Upper lobe of left lung (tissue), 4 donors: Measurements from ENCODE around the gene FDX2.

Experiments
- EP300 ChIP-seq, 4 donors: sonication (generic); formaldehyde crosslinking; IDR thresholded peaks; one replicate each; pipeline ENCODE4 v1.5.1; 2017; ENCODE audit warnings: antibody characterized with exemption in 4 of 4, control low read depth in 2 of 4
- TF ChIP-seq, protein P1 (sequence below), 6 experiments: fragments of 450-650 bp in 4 of 6; fragments of 200-600 bp in 2 of 6; sonication (generic) in 2 of 6; IDR thresholded peaks; one replicate each; pipeline ENCODE4 v1.5.1; 2016 to 2019; ENCODE audit warnings: antibody characterized with exemption in 6 of 6

DNA sequence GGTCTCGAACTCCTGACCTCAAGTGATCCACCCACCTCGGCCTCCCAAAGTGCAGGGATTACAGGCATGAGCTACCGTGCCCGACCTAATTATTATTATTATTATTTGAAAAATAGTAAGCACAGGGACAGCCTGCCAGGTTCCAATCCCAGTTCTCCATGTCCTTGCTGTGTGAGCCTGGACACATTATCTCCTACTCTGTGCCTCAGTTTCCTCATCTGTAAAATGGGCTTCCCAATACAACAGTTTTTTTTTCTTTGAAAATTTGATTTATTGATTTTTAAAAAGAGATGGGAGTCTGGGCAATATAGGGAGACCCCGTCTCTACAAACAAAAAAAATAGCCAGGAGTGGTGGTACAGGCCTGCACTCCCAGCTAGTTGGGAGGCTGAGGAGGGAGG lies 9.5 kb downstream of the FDX2 start:
- TF ChIP-seq, protein P1, sequence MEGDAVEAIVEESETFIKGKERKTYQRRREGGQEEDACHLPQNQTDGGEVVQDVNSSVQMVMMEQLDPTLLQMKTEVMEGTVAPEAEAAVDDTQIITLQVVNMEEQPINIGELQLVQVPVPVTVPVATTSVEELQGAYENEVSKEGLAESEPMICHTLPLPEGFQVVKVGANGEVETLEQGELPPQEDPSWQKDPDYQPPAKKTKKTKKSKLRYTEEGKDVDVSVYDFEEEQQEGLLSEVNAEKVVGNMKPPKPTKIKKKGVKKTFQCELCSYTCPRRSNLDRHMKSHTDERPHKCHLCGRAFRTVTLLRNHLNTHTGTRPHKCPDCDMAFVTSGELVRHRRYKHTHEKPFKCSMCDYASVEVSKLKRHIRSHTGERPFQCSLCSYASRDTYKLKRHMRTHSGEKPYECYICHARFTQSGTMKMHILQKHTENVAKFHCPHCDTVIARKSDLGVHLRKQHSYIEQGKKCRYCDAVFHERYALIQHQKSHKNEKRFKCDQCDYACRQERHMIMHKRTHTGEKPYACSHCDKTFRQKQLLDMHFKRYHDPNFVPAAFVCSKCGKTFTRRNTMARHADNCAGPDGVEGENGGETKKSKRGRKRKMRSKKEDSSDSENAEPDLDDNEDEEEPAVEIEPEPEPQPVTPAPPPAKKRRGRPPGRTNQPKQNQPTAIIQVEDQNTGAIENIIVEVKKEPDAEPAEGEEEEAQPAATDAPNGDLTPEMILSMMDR (IDR thresholded peaks at IDR 0.05) = no peak
- TF ChIP-seq EP300 (IDR thresholded peaks at IDR 0.05) = no peak
